ENCODE measurements around the gene ZNF587. TPM values are rescaled to one million over a fixed set of nuclear protein-coding genes. Genes with fewer than 3 reads are reported as not detected.
"Not testable (repeated sequence)": the region's sequence is repeated elsewhere in the genome, so short reads cannot be mapped to it uniquely, and the experiment has no call there.

Gene ZNF587
- total RNA-seq, 1 donor: 29.8 TPM

- no peak for TF ChIP-seq CTCF (IDR thresholded peaks at IDR 0.05; ENCODE audit: insufficient read depth, low read depth, low read length)
- no peak overlapping the region for H3K4me3 ChIP-seq (ENCODE audit: low read depth, low read length)
- peak; percentile 74 for DNase-seq (ENCODE audit: low read depth)
These were observed 20.3 kb upstream of the ZNF587 start for GRCh38 chr19:57829316-57829715.

DNA sequence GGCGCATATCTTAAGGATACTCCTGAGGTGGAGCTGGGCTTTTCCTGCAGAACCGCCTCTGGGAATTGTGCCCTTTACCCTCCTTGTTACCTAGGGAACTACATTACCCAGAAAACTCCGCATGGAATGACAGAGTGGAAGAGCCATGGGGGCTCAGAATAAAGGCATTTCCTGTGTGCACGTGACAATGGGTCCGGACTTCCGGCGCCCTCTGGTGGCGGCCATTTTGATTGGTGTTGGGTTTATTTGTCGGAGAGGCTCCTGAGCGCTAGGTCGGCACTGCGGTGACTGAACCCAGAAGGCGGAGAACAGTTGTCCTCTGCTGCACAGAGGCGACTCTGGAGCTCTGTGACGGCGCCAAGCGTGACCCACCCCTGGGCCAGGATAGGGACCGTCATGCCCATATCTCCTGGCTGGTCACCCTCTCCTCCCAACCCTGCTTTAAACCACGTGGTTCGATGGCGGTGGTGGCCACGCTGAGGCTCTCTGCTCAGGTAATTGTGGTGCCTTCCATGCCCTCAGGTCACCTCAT lies 19.5 kb upstream of the ZNF587 start, which contains the start of gene ZNF587B:
ZNF587B (plus strand) TSS at position 229 of the 532 bp plus-strand sequence; CDS start at position 459, 230 bp downstream.
- H3K4me3 ChIP-seq (ENCODE audit: low read depth, low read length): peak within 1 kb of the TSS; percentile 65
- TF ChIP-seq CTCF (IDR thresholded peaks at IDR 0.05; ENCODE audit: insufficient read depth, low read depth, low read length): peak; percentile 38
- peak; percentile 73 for DNase-seq (ENCODE audit: low read depth)

DNA sequence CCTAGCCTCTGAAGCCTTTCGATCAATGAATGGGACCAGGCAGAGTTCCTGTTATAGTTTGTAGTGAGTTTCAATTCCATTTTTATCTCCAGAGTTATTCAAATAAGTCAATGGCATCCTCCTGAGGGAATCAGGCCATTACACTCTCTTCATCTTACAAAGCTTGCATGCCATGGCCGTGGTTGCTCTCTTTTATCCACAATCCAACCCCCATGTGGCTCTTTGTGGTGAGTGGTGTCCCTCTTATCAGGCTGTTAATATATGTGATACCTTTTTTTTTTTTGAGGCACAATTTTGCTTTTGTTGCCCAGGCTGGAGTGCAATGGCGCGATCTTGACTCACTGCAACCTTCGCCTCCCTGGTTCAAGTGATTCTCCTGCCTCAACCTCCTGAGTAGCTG lies 12.7 kb upstream of the ZNF587 start:
- not testable (repeated sequence) for DNase-seq (ENCODE audit: low read depth); H3K4me3 ChIP-seq (ENCODE audit: low read depth, low read length)

DNA sequence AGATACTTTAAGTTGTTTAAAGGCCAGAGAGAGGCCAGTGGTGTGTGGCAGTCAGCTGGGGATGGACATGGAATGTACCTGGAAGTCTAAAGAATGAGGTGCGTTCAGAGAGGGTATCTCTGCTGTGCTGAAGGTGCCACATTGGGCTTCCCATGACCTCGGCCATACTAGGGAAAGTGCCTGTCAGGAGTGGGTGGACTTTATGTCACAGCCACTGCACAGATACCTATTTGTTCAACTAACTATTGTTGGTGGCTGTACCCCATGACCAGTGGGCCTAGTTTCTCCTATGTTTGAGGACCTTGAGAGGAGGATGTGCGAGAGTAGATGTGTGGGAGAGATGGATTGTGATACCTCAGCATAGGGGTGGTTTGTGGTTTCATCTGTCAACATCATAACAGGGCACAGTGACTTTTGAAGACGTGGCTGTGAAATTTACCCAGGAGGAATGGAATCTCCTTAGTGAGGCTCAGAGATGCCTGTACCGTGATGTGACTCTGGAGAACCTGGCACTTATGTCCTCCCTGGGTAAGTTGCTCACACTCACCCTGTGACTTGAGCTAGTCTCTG lies 11.0 kb upstream of the ZNF587 start:
- DNase-seq (ENCODE audit: low read depth); H3K4me3 ChIP-seq (ENCODE audit: low read depth, low read length): not testable (repeated sequence)

DNA sequence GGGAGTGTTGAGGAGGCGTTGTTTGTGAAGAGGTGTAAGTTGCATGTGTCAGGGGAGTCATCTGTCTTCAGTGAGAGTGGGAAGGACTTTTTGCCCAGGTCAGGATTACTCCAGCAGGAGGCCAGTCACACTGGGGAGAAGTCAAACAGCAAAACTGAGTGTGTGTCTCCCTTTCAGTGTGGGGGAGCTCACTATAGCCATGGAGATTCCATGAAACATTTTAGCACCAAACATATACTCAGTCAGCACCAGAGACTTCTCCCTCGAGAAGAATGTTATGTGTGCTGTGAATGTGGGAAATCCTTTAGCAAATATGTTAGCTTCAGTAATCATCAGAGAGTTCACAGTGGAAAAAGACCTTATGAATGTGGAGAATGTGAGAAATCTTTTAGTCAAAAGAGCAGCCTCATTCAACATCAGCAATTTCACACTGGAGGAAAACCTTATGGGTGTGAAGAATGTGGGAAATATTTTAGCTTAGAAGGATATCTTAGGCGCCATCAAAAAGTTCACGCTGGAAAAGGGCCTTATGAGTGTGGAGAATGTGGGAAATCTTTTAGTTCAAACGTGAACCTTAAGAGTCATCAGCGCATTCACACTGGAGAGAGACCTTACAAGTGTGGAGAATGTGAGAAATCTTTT lies 8.4 kb upstream of the ZNF587 start:
- peak; percentile 12 for DNase-seq (ENCODE audit: low read depth)
- no peak for TF ChIP-seq CTCF (IDR thresholded peaks at IDR 0.05; ENCODE audit: insufficient read depth, low read depth, low read length)
- no peak overlapping the region for H3K4me3 ChIP-seq (ENCODE audit: low read depth, low read length)

- H3K4me3 ChIP-seq (ENCODE audit: low read depth, low read length): not testable (repeated sequence)
- peak; percentile 63 for DNase-seq (ENCODE audit: low read depth)
These were observed 2.5 kb upstream of the ZNF587 start for GRCh38 chr19:57847164-57847563.

DNA sequence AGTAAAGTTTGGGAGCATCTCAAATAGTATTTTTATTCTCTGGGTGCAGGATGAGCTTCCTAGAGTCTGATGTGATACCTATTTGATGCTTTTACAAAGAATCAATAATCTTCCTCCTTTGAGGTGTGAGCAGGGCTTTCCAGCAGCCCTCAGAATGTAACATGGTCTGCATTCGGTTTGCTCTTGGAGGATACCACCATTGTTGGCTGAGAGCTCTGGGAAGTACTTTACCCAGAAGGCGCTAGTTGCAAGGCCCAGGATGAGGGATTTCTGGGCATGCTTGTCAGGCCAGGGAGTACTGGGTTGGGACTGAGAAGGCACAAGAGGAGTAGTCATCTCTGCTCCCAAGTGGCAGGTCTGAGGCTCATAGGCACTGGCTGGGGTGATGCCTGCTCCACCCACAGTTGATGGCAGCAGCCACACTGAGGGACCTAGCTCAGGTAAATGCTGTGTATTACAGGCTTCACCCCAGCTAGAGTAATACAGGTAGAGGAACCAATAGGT lies 445 bp upstream of the ZNF587 start:
- H3K4me3 ChIP-seq (ENCODE audit: low read depth, low read length): peak overlapping the region; percentile 78
- not testable (repeated sequence) for DNase-seq (ENCODE audit: low read depth)

GRCh38 chr19:57850553-57851017 lies 926 bp downstream of the ZNF587 start:
- peak; percentile 55 for DNase-seq (ENCODE audit: low read depth)
- peak overlapping the region; percentile 78 for H3K4me3 ChIP-seq (ENCODE audit: low read depth, low read length)
- TF ChIP-seq CTCF (IDR thresholded peaks at IDR 0.05; ENCODE audit: insufficient read depth, low read depth, low read length): no peak

GRCh38 chr19:57851812-57852603 lies 2.3 kb downstream of the ZNF587 start:
- not testable (repeated sequence) for DNase-seq (ENCODE audit: low read depth); H3K4me3 ChIP-seq (ENCODE audit: low read depth, low read length)

DNA sequence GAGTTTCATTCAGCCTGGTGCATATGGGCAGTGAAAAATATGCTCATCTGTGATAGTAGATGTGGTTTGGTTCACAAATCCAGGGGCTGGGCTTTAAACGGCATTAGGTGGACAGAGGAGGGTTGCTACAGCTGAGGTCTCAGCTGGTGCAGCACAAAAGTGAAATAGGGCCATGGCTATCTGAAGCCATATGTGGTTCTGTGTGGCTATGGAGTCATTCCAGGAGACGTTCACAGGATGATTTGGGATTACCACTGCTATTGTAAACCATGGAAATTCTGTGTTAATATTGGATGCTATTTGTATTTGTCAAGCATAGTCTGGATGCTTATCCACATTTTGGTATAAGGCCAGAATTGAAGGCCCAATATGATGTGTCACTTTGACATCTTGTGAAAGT lies 4.5 kb downstream of the ZNF587 start:
- not testable (repeated sequence) for DNase-seq (ENCODE audit: low read depth); H3K4me3 ChIP-seq (ENCODE audit: low read depth, low read length)

GRCh38 chr19:57862351-57862750 lies 12.7 kb downstream of the ZNF587 start:
- H3K4me3 ChIP-seq (ENCODE audit: low read depth, low read length); DNase-seq (ENCODE audit: low read depth): not testable (repeated sequence)
